ENCODE results near the gene SPSB1.
"Not testable (repeated sequence)": the region's sequence is repeated elsewhere in the genome, so short reads cannot be mapped to it uniquely, and the experiment has no call there.

SPSB1 gene

GRCh38 chr1:9366943-9367780 is 74.5 kb downstream of the SPSB1 start:
- DNase-seq (ENCODE audit: low read depth): no peak

- DNase-seq (ENCODE audit: low read depth): no peak
Observed at GRCh38 chr1:9367806-9368205, 75.1 kb downstream of the SPSB1 start.

- DNase-seq (ENCODE audit: low read depth): no peak
Observed at GRCh38 chr1:9368356-9368755, 75.7 kb downstream of the SPSB1 start.

- no peak for DNase-seq (ENCODE audit: low read depth)
Observed at GRCh38 chr1:9369964-9370788, 77.5 kb downstream of the SPSB1 start.

- DNase-seq (ENCODE audit: low read depth): no peak
Observed at GRCh38 chr1:9371391-9371935, 78.8 kb downstream of the SPSB1 start.

- no peak for DNase-seq (ENCODE audit: low read depth)
Observed at GRCh38 chr1:9371951-9372350, 79.3 kb downstream of the SPSB1 start.

GRCh38 chr1:9373619-9374018 is 80.9 kb downstream of the SPSB1 start:
- no peak for DNase-seq (ENCODE audit: low read depth)

- no peak for DNase-seq (ENCODE audit: low read depth)
Observed at GRCh38 chr1:9374748-9375341, 82.2 kb downstream of the SPSB1 start.

- DNase-seq (ENCODE audit: low read depth): no peak
Observed at GRCh38 chr1:9375912-9376311, 83.2 kb downstream of the SPSB1 start.

GRCh38 chr1:9376430-9376829 is 83.7 kb downstream of the SPSB1 start:
- DNase-seq (ENCODE audit: low read depth): no peak

GRCh38 chr1:9376886-9377333 is 84.2 kb downstream of the SPSB1 start:
- DNase-seq (ENCODE audit: low read depth): no peak

GRCh38 chr1:9378801-9379200 is 86.1 kb downstream of the SPSB1 start:
- no peak for DNase-seq (ENCODE audit: low read depth)

GRCh38 chr1:9380711-9381110 is 88.0 kb downstream of the SPSB1 start:
- no peak for DNase-seq (ENCODE audit: low read depth)

GRCh38 chr1:9382643-9383491 is 90.2 kb downstream of the SPSB1 start:
- DNase-seq (ENCODE audit: low read depth): no peak

GRCh38 chr1:9384128-9384527 is 91.4 kb downstream of the SPSB1 start:
- DNase-seq (ENCODE audit: low read depth): no peak

GRCh38 chr1:9384751-9385245 is 92.1 kb downstream of the SPSB1 start:
- DNase-seq (ENCODE audit: low read depth): no peak

- DNase-seq (ENCODE audit: low read depth): not testable (repeated sequence)
Observed at GRCh38 chr1:9385392-9385791, 92.7 kb downstream of the SPSB1 start.

- DNase-seq (ENCODE audit: low read depth): no peak
Observed at GRCh38 chr1:9385801-9386573, 93.3 kb downstream of the SPSB1 start.

GRCh38 chr1:9388335-9389180 is 95.9 kb downstream of the SPSB1 start:
- DNase-seq (ENCODE audit: low read depth): no peak
